ENCODE measurements around the gene FGD2.

GRCh38 chr6:37072526-37072925 lies 67.1 kb downstream of the FGD2 start:
- no peak for TF ChIP-seq CTCF (IDR thresholded peaks at IDR 0.05; ENCODE audit: poor library complexity, severe bottlenecking)
- TF ChIP-seq SMC3 (conservative IDR thresholded peaks at IDR 0.05; ENCODE audit: poor library complexity): no peak
- TF ChIP-seq EP300 (conservative IDR thresholded peaks at IDR 0.05; ENCODE audit: poor library complexity, severe bottlenecking): no peak
- no peak for TF ChIP-seq TAF1 (IDR thresholded peaks at IDR 0.05; ENCODE audit: low read depth)
- TF ChIP-seq RAD21 (conservative IDR thresholded peaks at IDR 0.05): no peak

Data from neural cell (in vitro differentiated cells).